MCF 10A (cell line): ENCODE data around the gene NPY4R. TPM values are rescaled to one million over a fixed set of nuclear protein-coding genes. Genes with fewer than 3 reads are reported as not detected.
"Not testable (repeated sequence)": the region's sequence is repeated elsewhere in the genome, so short reads cannot be mapped to it uniquely, and the experiment has no call there.

ENCODE experiments used
- BruUV-seq: library from RNA; stranded (reverse); fragments of 400-500 nt; replicated peaks from 2 replicates; lab custom pipeline; 2021; lab: Mats Ljungman, UMichigan
- CTCF ChIA-PET: fragments of 300-600 bp; sonication (Branson Sonifier 250); formaldehyde crosslinking; extraction: SDS; loops from one replicate; lab custom pipeline; 2021; ENCODE audit warnings: antibody characterized with exemption, inconsistent platforms; lab: Yijun Ruan, JAX
- POLR2A ChIA-PET: fragments of 300-600, 350-650 bp; sonication (Branson Sonifier 250); formaldehyde crosslinking; extraction: SDS; loops from one replicate; lab custom pipeline; 2020; ENCODE audit warnings: antibody characterized with exemption, inconsistent platforms; lab: Yijun Ruan, JAX
- DNase-seq: peaks from one replicate; pipeline ENCODE4 v3.0.0-alpha.2; 2018; ENCODE audit not compliant: unreplicated experiment
- H3K27ac Mint-ChIP-seq: one replicate; pipeline ENCODE4 v1.8.0; 2022; ENCODE audit warnings: mild to moderate bottlenecking, low read depth, mixed read lengths; ENCODE audit not compliant: unreplicated experiment
- H3K27me3 Mint-ChIP-seq: one replicate; pipeline ENCODE4 v1.8.0; 2022; ENCODE audit warnings: mixed read lengths; ENCODE audit not compliant: insufficient read depth, unreplicated experiment
- H3K36me3 Mint-ChIP-seq: one replicate; pipeline ENCODE4 v1.8.0; 2022; ENCODE audit warnings: mild to moderate bottlenecking, moderate library complexity, mixed read lengths; ENCODE audit not compliant: insufficient read depth, unreplicated experiment
- H3K4me1 Mint-ChIP-seq: one replicate; pipeline ENCODE4 v1.8.0; 2022; ENCODE audit warnings: mixed read lengths; ENCODE audit not compliant: insufficient read depth, unreplicated experiment
- H3K4me3 Mint-ChIP-seq: one replicate; pipeline ENCODE4 v1.8.0; 2022; ENCODE audit warnings: mild to moderate bottlenecking, moderate library complexity, mixed read lengths; ENCODE audit not compliant: unreplicated experiment
- H3K9me3 Mint-ChIP-seq: one replicate; pipeline ENCODE4 v1.8.0; 2022; ENCODE audit warnings: mixed read lengths; ENCODE audit not compliant: unreplicated experiment
- intact Hi-C: fragments of 100-400 bp; cut with micrococcal nuclease; formaldehyde crosslinking; loops from 2 replicates; pipeline ENCODE4 v1.14.1; 2022
- total RNA-seq: library from RNA; stranded (reverse); gene quantifications from 2 replicates; pipeline ENCODE4 v1.2.3, GENCODE V29; 2022

Gene NPY4R
- total RNA-seq, 1 experiment from 2014 or later, result not detected

- intact Hi-C loops, H3K36me3 Mint-ChIP-seq, H3K4me1 Mint-ChIP-seq, BruUV-seq, H3K9me3 Mint-ChIP-seq, H3K27ac Mint-ChIP-seq, CTCF ChIA-PET, H3K4me3 Mint-ChIP-seq, H3K27me3 Mint-ChIP-seq, POLR2A ChIA-PET, DNase-seq: not testable (repeated sequence)
Measured at GRCh38 chr10:46470134-46470533, 4.4 kb upstream of the NPY4R start.

GRCh38 chr10:46468119-46468809 lies 2.5 kb upstream of the NPY4R start:
- H3K36me3 Mint-ChIP-seq, H3K27ac Mint-ChIP-seq, H3K9me3 Mint-ChIP-seq, H3K4me3 Mint-ChIP-seq, H3K4me1 Mint-ChIP-seq, POLR2A ChIA-PET, BruUV-seq, CTCF ChIA-PET, intact Hi-C loops, H3K27me3 Mint-ChIP-seq, DNase-seq: not testable (repeated sequence)

DNA sequence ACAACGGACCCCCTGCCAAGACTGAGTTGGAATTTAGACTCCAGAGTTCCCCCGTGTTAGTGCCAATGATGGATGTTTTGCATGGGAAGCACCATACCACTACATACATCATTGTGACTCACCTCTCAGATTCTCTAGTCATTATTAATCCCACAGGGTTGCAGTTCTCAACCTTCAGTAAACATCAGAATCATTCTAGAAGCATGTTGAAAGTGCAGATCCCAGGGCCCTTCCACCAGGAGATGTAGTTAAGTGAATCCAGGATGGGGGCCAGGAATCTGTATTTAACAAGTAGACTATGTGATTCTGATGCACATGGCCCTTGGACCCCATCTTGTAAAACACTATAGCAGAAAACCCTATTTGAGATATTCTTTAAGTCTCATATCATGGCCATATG lies 2.1 kb downstream of the NPY4R start:
- POLR2A ChIA-PET, H3K36me3 Mint-ChIP-seq, BruUV-seq, intact Hi-C loops, DNase-seq, H3K9me3 Mint-ChIP-seq, H3K27me3 Mint-ChIP-seq, H3K4me1 Mint-ChIP-seq, H3K27ac Mint-ChIP-seq, H3K4me3 Mint-ChIP-seq, CTCF ChIA-PET: not testable (repeated sequence)

GRCh38 chr10:46462276-46462675 lies 3.5 kb downstream of the NPY4R start:
- CTCF ChIA-PET, H3K4me3 Mint-ChIP-seq: not testable (repeated sequence)

GRCh38 chr10:46459579-46459978 lies 6.2 kb downstream of the NPY4R start:
- H3K27ac Mint-ChIP-seq, intact Hi-C loops, BruUV-seq, DNase-seq, H3K36me3 Mint-ChIP-seq, H3K9me3 Mint-ChIP-seq, H3K27me3 Mint-ChIP-seq, H3K4me3 Mint-ChIP-seq, CTCF ChIA-PET, H3K4me1 Mint-ChIP-seq, POLR2A ChIA-PET: not testable (repeated sequence)

More at GRCh38 chr10:46462276-46462675, 3.5 kb downstream of the NPY4R start:
- H3K27ac Mint-ChIP-seq, H3K4me1 Mint-ChIP-seq, POLR2A ChIA-PET, DNase-seq, BruUV-seq, H3K36me3 Mint-ChIP-seq, H3K9me3 Mint-ChIP-seq, H3K27me3 Mint-ChIP-seq, intact Hi-C loops: not testable (repeated sequence)

GRCh38 chr10:46457071-46457470 lies 8.7 kb downstream of the NPY4R start:
- intact Hi-C loops, H3K9me3 Mint-ChIP-seq, BruUV-seq, DNase-seq, H3K4me1 Mint-ChIP-seq, CTCF ChIA-PET, H3K27ac Mint-ChIP-seq, H3K27me3 Mint-ChIP-seq, H3K4me3 Mint-ChIP-seq, POLR2A ChIA-PET, H3K36me3 Mint-ChIP-seq: not testable (repeated sequence)

DNA sequence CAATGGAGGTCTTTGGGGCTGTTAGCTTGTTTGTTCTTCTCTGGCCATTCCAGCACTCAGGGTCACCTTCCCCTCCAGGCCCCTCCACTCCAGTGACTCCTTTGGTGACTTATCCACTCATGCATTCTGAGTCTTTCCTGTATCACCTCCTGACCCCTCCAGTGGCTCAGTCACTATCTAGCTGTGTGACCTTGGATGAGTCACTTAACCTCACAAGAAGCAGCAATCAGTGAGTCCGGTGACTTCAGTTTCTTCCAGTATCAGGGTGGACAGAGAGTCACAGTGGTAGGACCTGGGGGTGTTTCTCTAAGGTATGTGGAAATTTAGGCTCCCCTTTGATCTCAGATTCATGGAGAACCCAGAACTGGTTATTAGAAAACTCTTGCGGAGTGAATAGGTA lies 9.8 kb downstream of the NPY4R start:
- DNase-seq, H3K9me3 Mint-ChIP-seq, H3K27ac Mint-ChIP-seq, CTCF ChIA-PET, H3K27me3 Mint-ChIP-seq, BruUV-seq, H3K4me1 Mint-ChIP-seq, H3K4me3 Mint-ChIP-seq, intact Hi-C loops, H3K36me3 Mint-ChIP-seq, POLR2A ChIA-PET: not testable (repeated sequence)

- H3K36me3 Mint-ChIP-seq, result not testable (repeated sequence)
Measured at GRCh38 chr10:46451365-46451764, 14.4 kb downstream of the NPY4R start.

GRCh38 chr10:46450829-46451228 lies 14.9 kb downstream of the NPY4R start:
- DNase-seq, H3K27ac Mint-ChIP-seq, CTCF ChIA-PET, H3K9me3 Mint-ChIP-seq, intact Hi-C loops, POLR2A ChIA-PET, BruUV-seq, H3K4me3 Mint-ChIP-seq, H3K4me1 Mint-ChIP-seq, H3K36me3 Mint-ChIP-seq, H3K27me3 Mint-ChIP-seq: not testable (repeated sequence)

More at GRCh38 chr10:46451365-46451764, 14.4 kb downstream of the NPY4R start:
- CTCF ChIA-PET, H3K4me1 Mint-ChIP-seq, BruUV-seq, H3K27ac Mint-ChIP-seq, H3K9me3 Mint-ChIP-seq, H3K27me3 Mint-ChIP-seq, H3K4me3 Mint-ChIP-seq, DNase-seq, intact Hi-C loops, POLR2A ChIA-PET: not testable (repeated sequence)
